ENCODE data around the gene ZC3H8.

ZC3H8 gene

GRCh38 chr2:112195167-112195766 is 59.6 kb downstream of the ZC3H8 start:
- DNase-seq (ENCODE audit: low read depth in 3 of 3) = no peak

GRCh38 chr2:112194482-112194881 is 60.4 kb downstream of the ZC3H8 start:
- no peak for DNase-seq (ENCODE audit: low read depth in 3 of 3)

- DNase-seq (ENCODE audit: low read depth in 3 of 3) = no peak
These were observed 60.8 kb downstream of the ZC3H8 start for GRCh38 chr2:112194028-112194427.

- no peak for DNase-seq (ENCODE audit: low read depth in 3 of 3)
These were observed 65.8 kb downstream of the ZC3H8 start for GRCh38 chr2:112189001-112189556.

GRCh38 chr2:112187805-112188596 is 66.8 kb downstream of the ZC3H8 start:
- DNase-seq (ENCODE audit: low read depth in 3 of 3) = peak; percentile 62 to 75 (median 69)

GRCh38 chr2:112187046-112187715 is 67.7 kb downstream of the ZC3H8 start:
- no peak for DNase-seq (ENCODE audit: low read depth in 3 of 3)

GRCh38 chr2:112185131-112185530 is 69.7 kb downstream of the ZC3H8 start:
- no peak for DNase-seq (ENCODE audit: low read depth in 3 of 3)

- DNase-seq (ENCODE audit: low read depth in 3 of 3) = no peak
These were observed 70.7 kb downstream of the ZC3H8 start for GRCh38 chr2:112184121-112184520.

GRCh38 chr2:112183327-112184025 is 71.4 kb downstream of the ZC3H8 start:
- peak in 1 of 3 experiments; percentile 33 for DNase-seq (ENCODE audit: low read depth in 3 of 3)

GRCh38 chr2:112182581-112183034 is 72.2 kb downstream of the ZC3H8 start:
- DNase-seq (ENCODE audit: low read depth in 3 of 3) = peak; percentile 31 to 59 (median 41)

- peak; percentile 38 to 57 (median 46) for DNase-seq (ENCODE audit: low read depth in 3 of 3)
These were observed 73.1 kb downstream of the ZC3H8 start for GRCh38 chr2:112181571-112182290.

GRCh38 chr2:112175958-112176573 is 78.8 kb downstream of the ZC3H8 start:
- DNase-seq (ENCODE audit: low read depth in 3 of 3) = no peak

GRCh38 chr2:112175333-112175732 is 79.5 kb downstream of the ZC3H8 start:
- no peak for DNase-seq (ENCODE audit: low read depth in 3 of 3)

- DNase-seq (ENCODE audit: low read depth in 3 of 3) = no peak
These were observed 80.5 kb downstream of the ZC3H8 start for GRCh38 chr2:112174383-112174782.

GRCh38 chr2:112173646-112174319 is 81.1 kb downstream of the ZC3H8 start:
- no peak for DNase-seq (ENCODE audit: low read depth in 3 of 3)

GRCh38 chr2:112170495-112170894 is 84.3 kb downstream of the ZC3H8 start:
- DNase-seq (ENCODE audit: low read depth in 3 of 3) = no peak

- DNase-seq (ENCODE audit: low read depth in 3 of 3) = no peak
These were observed 86.3 kb downstream of the ZC3H8 start for GRCh38 chr2:112168422-112169124.

GRCh38 chr2:112166806-112167499 is 87.9 kb downstream of the ZC3H8 start:
- no peak for DNase-seq (ENCODE audit: low read depth in 3 of 3)

- DNase-seq (ENCODE audit: low read depth in 3 of 3) = no peak
These were observed 89.5 kb downstream of the ZC3H8 start for GRCh38 chr2:112165296-112165695.

Data from stimulated activated CD4-positive, alpha-beta T cell treated with anti-CD3 and anti-CD28 coated beads, TNF-alpha, amount 100 ng/mL, for 24 hours (primary cell).